Sigmoid colon (tissue), 3 donors: ENCODE results near the gene TECTA.

ENCODE experiments used
- CTCF ChIP-seq, 4 experiments: fragments of 450-650 bp in 3 of 4; fragments of 200-600 bp in 1 of 4; IDR thresholded peaks; one replicate each; pipeline ENCODE4 v1.5.1; 2016 to 2019; ENCODE audit warnings: antibody characterized with exemption in 4 of 4, mild to moderate bottlenecking in 3 of 4, moderate library complexity in 2 of 4
- POLR2A ChIP-seq, 2 donors: fragments of 450-650 bp; IDR thresholded peaks; one replicate each; pipeline ENCODE4 v1.6.1; 2016; ENCODE audit warnings: antibody characterized with exemption in 2 of 2, mild to moderate bottlenecking in 2 of 2, moderate library complexity in 2 of 2

- no peak for TF ChIP-seq CTCF (IDR thresholded peaks at IDR 0.05)
- no peak for TF ChIP-seq POLR2A (IDR thresholded peaks at IDR 0.05)
These were observed 90.8 kb downstream of the TECTA start for GRCh38 chr11:121191818-121192217.
